Panc1 (cell line): ENCODE measurements around the gene ADGRD1. TPM values are rescaled to one million over a fixed set of nuclear protein-coding genes. Genes with fewer than 3 reads are reported as not detected.

Source experiments
- ATAC-seq: fragments of 200-7000 bp; cut with Tn5 transposase; 2 replicates; pipeline ENCODE4 v1.9.1; 2020; ENCODE audit warnings: mild to moderate bottlenecking, moderate library complexity
- BruUV-seq: library from RNA; stranded (reverse); fragments of 400-500 nt; replicated peaks from 2 replicates; lab custom pipeline; 2021; lab: Mats Ljungman, UMichigan
- CTCF ChIA-PET: fragments of 300-600 bp; sonication (Branson Sonifier 250); formaldehyde crosslinking; loops from one replicate; lab custom pipeline; 2022; ENCODE audit warnings: antibody characterized with exemption; lab: Charles Lee
- POLR2A ChIA-PET: fragments of 300-600 bp; sonication (Branson Sonifier 250); formaldehyde crosslinking; loops from one replicate; lab custom pipeline; 2022; ENCODE audit warnings: antibody characterized with exemption; lab: Charles Lee
- DNase-seq: peaks from one replicate; pipeline ENCODE4 v3.0.0-alpha.2; 2010; ENCODE audit warnings: low read depth, low spot score
- H3K27ac ChIP-seq: 2 replicates; pipeline ENCODE4 v1.5.1; 2011; ENCODE audit warnings: mild to moderate bottlenecking, low read length, inconsistent platforms
- H3K27me3 ChIP-seq: fragments of 200-500 bp; sonication (Bioruptor generic); 2 replicates; pipeline ENCODE4 v1.6.0; 2014; ENCODE audit warnings: low read length, inconsistent platforms; ENCODE audit not compliant: control insufficient read depth, insufficient read depth
- H3K36me3 ChIP-seq: fragments of 200-500 bp; sonication (Bioruptor generic); 2 replicates; pipeline ENCODE4 v1.5.1; 2014; ENCODE audit warnings: inconsistent platforms, mild to moderate bottlenecking, low read length, moderate library complexity; ENCODE audit not compliant: control insufficient read depth, insufficient read depth
- H3K4me1 ChIP-seq: 2 replicates; pipeline ENCODE4 v1.5.1; 2011; ENCODE audit warnings: inconsistent platforms, mild to moderate bottlenecking, low read length, moderate library complexity; ENCODE audit not compliant: control insufficient read depth, insufficient read depth
- H3K4me3 ChIP-seq, 2 experiments: 2 replicates each; pipeline ENCODE4 v1.5.1; 2011 to 2012; ENCODE audit warnings: low read depth in 2 of 2, low read length in 2 of 2, mild to moderate bottlenecking in 2 of 2, inconsistent platforms in 1 of 2, moderate library complexity in 1 of 2
- H3K9me3 ChIP-seq: fragments of 200-500 bp; sonication (Bioruptor generic); 2 replicates; pipeline ENCODE4 v1.5.1; 2014; ENCODE audit warnings: low read depth, mild to moderate bottlenecking, inconsistent platforms, low read length, moderate library complexity; ENCODE audit not compliant: control insufficient read depth, insufficient read depth
- CTCF ChIP-seq: fragments of 450-650 bp; IDR thresholded peaks from 2 replicates; pipeline ENCODE4 v1.5.1; 2017; ENCODE audit warnings: mild to moderate bottlenecking
- POLR2AphosphoS5 ChIP-seq: IDR thresholded peaks from 2 replicates; pipeline ENCODE4 v1.6.1; 2012; ENCODE audit warnings: mild to moderate bottlenecking, low read depth, low read length, moderate library complexity
- REST ChIP-seq, 2 experiments: IDR thresholded peaks; 2 replicates each; pipeline ENCODE4 v1.6.1; 2011 to 2012; ENCODE audit warnings: low read depth in 2 of 2, control low read depth in 1 of 2, low read length in 1 of 2, mild to moderate bottlenecking in 1 of 2, moderate library complexity in 1 of 2; ENCODE audit not compliant: insufficient read depth in 1 of 2
- SIN3A ChIP-seq: IDR thresholded peaks from 2 replicates; pipeline ENCODE4 v1.6.1; 2012; ENCODE audit warnings: low read depth, mild to moderate bottlenecking, low read length, moderate library complexity, borderline replicate concordance; ENCODE audit not compliant: insufficient read depth
- TCF7L2 ChIP-seq: IDR thresholded peaks from 2 replicates; pipeline ENCODE4 v1.6.1; 2011; ENCODE audit warnings: mild to moderate bottlenecking, low read depth, low read length, inconsistent platforms
- in situ Hi-C: cut with HindIII; loops from 2 replicates; pipeline ENCODE4 v1.10.0; 2016; ENCODE audit warnings: low sequenced_read_pairs, low pct_unique_long_range_greater_than_20kb
- intact Hi-C: fragments of 100-400 bp; cut with micrococcal nuclease; formaldehyde crosslinking; loops from one replicate; pipeline ENCODE4 v1.10.0; 2022; ENCODE audit not compliant: unreplicated experiment
- total RNA-seq: library from RNA; stranded (reverse); gene quantifications from one replicate; pipeline ENCODE4 v1.2.1, GENCODE V29; 2021; ENCODE audit not compliant: unreplicated experiment

ADGRD1 gene
- total RNA-seq, 1 experiment from 2014 or later, result 0.21 TPM

- no peak overlapping the region for H3K4me3 ChIP-seq
- no peaks in the 10 kb centered on the region for H3K9me3 ChIP-seq
- intact Hi-C loops (no loop called here), in situ Hi-C loops (no loop called here)
- H3K36me3 ChIP-seq, result no peaks in the 10 kb centered on the region
- BruUV-seq, result no TSS peak
- H3K27me3 ChIP-seq, result peaks cover 6% of the 10 kb centered on the region
- CTCF ChIA-PET, result no interaction called here
- no peak overlapping the region for H3K27ac ChIP-seq
- H3K4me1 ChIP-seq, result no peaks in the 10 kb centered on the region
- POLR2A ChIA-PET, result no interaction called here
- DNase-seq, result no peak
- ATAC-seq, result no peak
- TF ChIP-seq REST (IDR thresholded peaks at IDR 0.05; ENCODE audit: insufficient read depth in 1 of 2, low read depth in 2 of 2, low read length in 1 of 2) (no peak), POLR2AphosphoS5 (no peak), SIN3A (no peak), TCF7L2 (no peak), CTCF (no peak)
Observed at GRCh38 chr12:131077931-131078391, 124.3 kb downstream of the ADGRD1 start.

GRCh38 chr12:131082290-131083194 is 128.8 kb downstream of the ADGRD1 start:
- Histone ChIP-seq H3K36me3 (no peaks in the 10 kb centered on the region), H3K9me3 (no peaks in the 10 kb centered on the region), H3K4me1 (no peaks in the 10 kb centered on the region), H3K27ac (no peak overlapping the region), H3K4me3 (no peak overlapping the region), H3K27me3 (peaks cover 6% of the 10 kb centered on the region)
- TF ChIP-seq CTCF, result no peak
- TF ChIP-seq TCF7L2, result no peak
- TF ChIP-seq REST (IDR thresholded peaks at IDR 0.05; ENCODE audit: insufficient read depth in 1 of 2, low read depth in 2 of 2, low read length in 1 of 2), result no peak
- no peak for TF ChIP-seq SIN3A
- TF ChIP-seq POLR2AphosphoS5, result no peak
- POLR2A ChIA-PET, result no interaction called here
- DNase-seq, result no peak
- no TSS peak for BruUV-seq
- no peak for ATAC-seq
- intact Hi-C loops (no loop called here), in situ Hi-C loops (no loop called here)
- CTCF ChIA-PET, result no interaction called here
